Measurements from ENCODE around the gene PRSS16.
"Not testable (repeated sequence)": the region's sequence is repeated elsewhere in the genome, so short reads cannot be mapped to it uniquely, and the experiment has no call there.

PRSS16 gene
- 0 to 1.5 reads per million in 2 donors for total RNA-seq

GRCh38 chr6:27247133-27247836, at the start of gene PRSS16:
Gene PRSS16, plus strand, starts transcription at chr6:27247701. Its CDS starts 37 bp downstream, at chr6:27247738.
- DNase-seq: no peak

GRCh38 chr6:27205375-27206278, 41.9 kb upstream of the PRSS16 start:
- DNase-seq: peak in 2 of 5 experiments; percentile 5 to 89

GRCh38 chr6:27206806-27207205, 40.7 kb upstream of the PRSS16 start:
- DNase-seq: no peak

- DNase-seq: no peak
These were observed 39.5 kb upstream of the PRSS16 start for GRCh38 chr6:27208042-27208441.

GRCh38 chr6:27209196-27209595, 38.3 kb upstream of the PRSS16 start:
- DNase-seq: peak in 1 of 5 experiments; percentile 70

GRCh38 chr6:27209659-27210269, 37.7 kb upstream of the PRSS16 start:
- DNase-seq: no peak

- DNase-seq: not testable (repeated sequence)
These were observed 34.4 kb upstream of the PRSS16 start for GRCh38 chr6:27213091-27213517.

- DNase-seq: peak in 1 of 5 experiments; percentile 24
These were observed 33.9 kb upstream of the PRSS16 start for GRCh38 chr6:27213544-27214125.

- no peak for DNase-seq
These were observed 33.3 kb upstream of the PRSS16 start for GRCh38 chr6:27214126-27214601.

GRCh38 chr6:27216874-27217273, 30.6 kb upstream of the PRSS16 start:
- DNase-seq: no peak

GRCh38 chr6:27222971-27223370, 24.5 kb upstream of the PRSS16 start:
- DNase-seq: not testable (repeated sequence)

- DNase-seq: peak in 1 of 5 experiments; percentile 22
These were observed 22.8 kb upstream of the PRSS16 start for GRCh38 chr6:27224729-27225128.

- DNase-seq: no peak
These were observed 18.5 kb upstream of the PRSS16 start for GRCh38 chr6:27228963-27229477.

- no peak for DNase-seq
These were observed 16.8 kb upstream of the PRSS16 start for GRCh38 chr6:27230758-27231111.

GRCh38 chr6:27234576-27234975, 12.9 kb upstream of the PRSS16 start:
- DNase-seq: no peak

- DNase-seq: peak in 3 of 5 experiments; percentile 16 to 50 (median 22)
These were observed 10.3 kb upstream of the PRSS16 start for GRCh38 chr6:27237089-27237803.

GRCh38 chr6:27238010-27238983, 9.2 kb upstream of the PRSS16 start:
- DNase-seq: peak in 1 of 5 experiments; percentile 13

- DNase-seq: no peak
These were observed 8.2 kb upstream of the PRSS16 start for GRCh38 chr6:27239258-27239657.

- no peak for DNase-seq
These were observed 6.1 kb upstream of the PRSS16 start for GRCh38 chr6:27241443-27241842.

- no peak for DNase-seq
These were observed 4.8 kb upstream of the PRSS16 start for GRCh38 chr6:27242589-27243265.

Data from T-helper 2 cell (primary cell).